Measurements from ENCODE around the gene SUPV3L1. TPM values are rescaled to one million over a fixed set of nuclear protein-coding genes. Genes with fewer than 3 reads are reported as not detected.

The SUPV3L1 gene
- total RNA-seq, 1 experiment from 2014 or later = 117 TPM

DNA sequence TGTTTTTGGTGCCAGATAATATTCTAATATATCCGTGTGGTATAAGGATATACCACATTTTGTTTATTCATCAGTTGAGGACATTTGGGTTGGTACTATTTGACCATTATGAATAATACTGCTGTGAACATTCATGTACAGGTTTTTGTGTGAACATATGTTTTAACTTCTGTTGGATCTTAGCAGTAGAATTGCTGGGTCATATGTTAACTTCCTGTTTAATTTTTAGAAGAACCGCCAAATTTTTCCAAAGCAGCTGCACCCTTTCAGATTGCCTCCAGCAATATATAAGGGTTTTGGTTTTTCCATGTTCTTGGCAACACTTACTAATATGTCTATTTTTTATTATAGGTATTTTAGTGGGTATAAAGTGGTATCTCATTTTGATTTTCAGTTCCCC lies 33.3 kb upstream of the SUPV3L1 start:
- intact Hi-C loops (cut with micrococcal nuclease) = no loop called here
- no peaks in the 10 kb centered on the region for H3K36me3 ChIP-seq (ENCODE audit: low read depth, low read length)
- H3K4me1 ChIP-seq (ENCODE audit: insufficient read depth, low read length) = no peaks in the 10 kb centered on the region
- no peaks in the 10 kb centered on the region for H3F3A ChIP-seq (ENCODE audit: low read length, unreplicated experiment)
- H4K20me1 ChIP-seq (ENCODE audit: low read length) = no peaks in the 10 kb centered on the region
- no peaks in the 10 kb centered on the region for H3K27me3 ChIP-seq (ENCODE audit: low read length)
- no peak overlapping the region for H3K4me3 ChIP-seq (ENCODE audit: low read length)
- no peaks in the 10 kb centered on the region for H3K9me3 ChIP-seq (ENCODE audit: low read length)
- ChIA-PET CTCF (no interaction called here), POLR2A (ENCODE audit: unreplicated experiment) (no interaction called here)
- DNase-seq (no peak), ATAC-seq (no peak)
- H2AFZ ChIP-seq (ENCODE audit: low read length) = no peak overlapping the region
- no peak overlapping the region for H3K27ac ChIP-seq (ENCODE audit: low read length)
- no peak for TF ChIP-seq EZH2 (IDR thresholded peaks at IDR 0.05; ENCODE audit: low read length, unreplicated experiment)
- H3K4me2 ChIP-seq (ENCODE audit: low read length) = no peak overlapping the region
- peaks cover 49% of the 10 kb centered on the region for H3K79me2 ChIP-seq (ENCODE audit: low read length)
- BruUV-seq (replicated peaks) = no TSS peak
- H3K9ac ChIP-seq (ENCODE audit: low read length) = no peak overlapping the region
- no peaks in the 10 kb centered on the region for H3K9me2 ChIP-seq (replicated peaks; ENCODE audit: low read length)

DNA sequence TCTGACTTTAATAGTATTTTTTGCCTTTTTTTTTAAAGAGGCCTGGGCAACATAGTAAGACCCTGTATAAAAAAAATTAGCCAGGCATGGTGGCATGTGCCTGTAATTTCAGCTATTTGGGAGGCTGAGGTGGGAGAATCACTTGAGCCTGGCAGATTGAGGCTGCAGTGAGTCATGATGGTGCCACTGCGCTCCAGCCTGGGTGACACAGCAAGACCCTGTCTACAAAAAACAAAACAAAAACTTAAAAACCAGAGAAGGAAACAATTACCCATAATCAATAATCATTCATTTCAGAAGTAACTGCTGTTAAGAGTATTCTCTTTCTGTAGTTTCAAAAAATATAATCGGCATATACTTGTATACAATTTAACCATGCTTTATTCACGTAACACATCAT lies 28.1 kb upstream of the SUPV3L1 start:
- Histone ChIP-seq H2AFZ (ENCODE audit: low read length) (no peak overlapping the region), H3K9me2 (replicated peaks; ENCODE audit: low read length) (no peaks in the 10 kb centered on the region), H4K20me1 (ENCODE audit: low read length) (no peaks in the 10 kb centered on the region), H3K4me3 (ENCODE audit: low read length) (no peak overlapping the region), H3K9ac (ENCODE audit: low read length) (no peak overlapping the region), H3K4me1 (ENCODE audit: insufficient read depth, low read length) (peaks cover 6% of the 10 kb centered on the region; the same call in 1 of the 2 replicates), H3K79me2 (ENCODE audit: low read length) (peaks cover 15% of the 10 kb centered on the region), H3K36me3 (ENCODE audit: low read depth, low read length) (no peaks in the 10 kb centered on the region; the same call in 1 of the 2 replicates), H3K27me3 (ENCODE audit: low read length) (no peaks in the 10 kb centered on the region), H3K27ac (ENCODE audit: low read length) (no peak overlapping the region), H3K9me3 (ENCODE audit: low read length) (no peaks in the 10 kb centered on the region), H3F3A (ENCODE audit: low read length, unreplicated experiment) (no peaks in the 10 kb centered on the region), H3K4me2 (ENCODE audit: low read length) (no peak overlapping the region)
- intact Hi-C loops (cut with micrococcal nuclease) = no loop called here
- DNase-seq (no peak), ATAC-seq (no peak)
- ChIA-PET CTCF (no interaction called here), POLR2A (ENCODE audit: unreplicated experiment) (no interaction called here)
- no TSS peak for BruUV-seq (replicated peaks)
- TF ChIP-seq EZH2 (IDR thresholded peaks at IDR 0.05; ENCODE audit: low read length, unreplicated experiment) (no peak), EZH2phosphoT487 (IDR thresholded peaks at IDR 0.05; ENCODE audit: borderline replicate concordance, low read length) (no peak)
- TF ChIP-seq, protein P1, sequence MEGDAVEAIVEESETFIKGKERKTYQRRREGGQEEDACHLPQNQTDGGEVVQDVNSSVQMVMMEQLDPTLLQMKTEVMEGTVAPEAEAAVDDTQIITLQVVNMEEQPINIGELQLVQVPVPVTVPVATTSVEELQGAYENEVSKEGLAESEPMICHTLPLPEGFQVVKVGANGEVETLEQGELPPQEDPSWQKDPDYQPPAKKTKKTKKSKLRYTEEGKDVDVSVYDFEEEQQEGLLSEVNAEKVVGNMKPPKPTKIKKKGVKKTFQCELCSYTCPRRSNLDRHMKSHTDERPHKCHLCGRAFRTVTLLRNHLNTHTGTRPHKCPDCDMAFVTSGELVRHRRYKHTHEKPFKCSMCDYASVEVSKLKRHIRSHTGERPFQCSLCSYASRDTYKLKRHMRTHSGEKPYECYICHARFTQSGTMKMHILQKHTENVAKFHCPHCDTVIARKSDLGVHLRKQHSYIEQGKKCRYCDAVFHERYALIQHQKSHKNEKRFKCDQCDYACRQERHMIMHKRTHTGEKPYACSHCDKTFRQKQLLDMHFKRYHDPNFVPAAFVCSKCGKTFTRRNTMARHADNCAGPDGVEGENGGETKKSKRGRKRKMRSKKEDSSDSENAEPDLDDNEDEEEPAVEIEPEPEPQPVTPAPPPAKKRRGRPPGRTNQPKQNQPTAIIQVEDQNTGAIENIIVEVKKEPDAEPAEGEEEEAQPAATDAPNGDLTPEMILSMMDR (conservative IDR thresholded peaks at IDR 0.05; ENCODE audit: low read depth, low read length) = no peak

DNA sequence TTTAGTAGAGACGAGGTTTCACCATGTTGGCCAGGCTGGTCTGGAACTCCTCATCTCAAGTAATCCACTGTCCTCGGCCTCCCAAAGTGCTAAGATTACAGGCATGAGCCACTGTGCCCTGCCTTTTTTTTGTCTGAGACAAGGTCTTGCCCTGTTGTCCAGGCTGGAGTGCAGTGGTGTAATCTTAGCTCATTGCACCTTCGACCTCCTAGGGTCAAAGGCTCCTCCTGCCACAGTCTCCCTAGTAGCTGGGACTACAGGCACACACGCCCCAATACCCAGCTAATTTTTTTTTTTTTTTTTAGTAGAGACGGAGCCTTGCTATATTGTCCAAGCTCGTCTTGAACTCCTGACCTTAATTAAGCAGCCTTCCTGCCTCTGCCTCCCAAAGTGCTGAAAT lies 26.8 kb upstream of the SUPV3L1 start:
- Histone ChIP-seq H3K79me2 (ENCODE audit: low read length) (peaks cover 3% of the 10 kb centered on the region), H3K4me1 (ENCODE audit: insufficient read depth, low read length) (peaks cover 6% of the 10 kb centered on the region; the same call in 1 of the 2 replicates), H3K9me3 (ENCODE audit: low read length) (no peaks in the 10 kb centered on the region), H3F3A (ENCODE audit: low read length, unreplicated experiment) (no peaks in the 10 kb centered on the region), H2AFZ (ENCODE audit: low read length) (no peak overlapping the region), H4K20me1 (ENCODE audit: low read length) (no peaks in the 10 kb centered on the region), H3K27ac (ENCODE audit: low read length) (no peak overlapping the region), H3K36me3 (ENCODE audit: low read depth, low read length) (peaks cover 8% of the 10 kb centered on the region; the same call in 1 of the 2 replicates), H3K4me2 (ENCODE audit: low read length) (no peak overlapping the region), H3K4me3 (ENCODE audit: low read length) (no peak overlapping the region), H3K9me2 (replicated peaks; ENCODE audit: low read length) (no peaks in the 10 kb centered on the region), H3K9ac (ENCODE audit: low read length) (no peak overlapping the region), H3K27me3 (ENCODE audit: low read length) (no peaks in the 10 kb centered on the region)
- intact Hi-C loops (cut with micrococcal nuclease) = no loop called here
- no peak for ATAC-seq
- DNase-seq = no peak
- no TSS peak for BruUV-seq (replicated peaks)
- TF ChIP-seq EZH2 (IDR thresholded peaks at IDR 0.05; ENCODE audit: low read length, unreplicated experiment) = no peak
- no peak for TF ChIP-seq EZH2phosphoT487 (IDR thresholded peaks at IDR 0.05; ENCODE audit: borderline replicate concordance, low read length)
- TF ChIP-seq, protein P1 (conservative IDR thresholded peaks at IDR 0.05; ENCODE audit: low read depth, low read length) = no peak
- CTCF ChIA-PET = no interaction called here
- POLR2A ChIA-PET (ENCODE audit: unreplicated experiment) = no interaction called here

Data from PC-3 (cell line).